Esophagus muscularis mucosa (tissue), 3 donors: Measurements from ENCODE around the gene RNPS1.
"Not testable (repeated sequence)": the region's sequence is repeated elsewhere in the genome, so short reads cannot be mapped to it uniquely, and the experiment has no call there.

Experiments used
- POLR2A ChIP-seq: fragments of 450-650 bp; IDR thresholded peaks from one replicate; pipeline ENCODE4 v1.6.1; 2017; ENCODE audit warnings: antibody characterized with exemption, moderate library complexity, mild to moderate bottlenecking, low read depth
- TF ChIP-seq, protein P1 (sequence below), 3 experiments: fragments of 200-600 bp in 2 of 3; fragments of 450-650 bp in 1 of 3; sonication (generic) in 2 of 3; IDR thresholded peaks; one replicate each; pipeline ENCODE4 v1.5.1; 2017 to 2019; ENCODE audit warnings: antibody characterized with exemption in 3 of 3, mild to moderate bottlenecking in 2 of 3, moderate library complexity in 1 of 3

- TF ChIP-seq, protein P1, sequence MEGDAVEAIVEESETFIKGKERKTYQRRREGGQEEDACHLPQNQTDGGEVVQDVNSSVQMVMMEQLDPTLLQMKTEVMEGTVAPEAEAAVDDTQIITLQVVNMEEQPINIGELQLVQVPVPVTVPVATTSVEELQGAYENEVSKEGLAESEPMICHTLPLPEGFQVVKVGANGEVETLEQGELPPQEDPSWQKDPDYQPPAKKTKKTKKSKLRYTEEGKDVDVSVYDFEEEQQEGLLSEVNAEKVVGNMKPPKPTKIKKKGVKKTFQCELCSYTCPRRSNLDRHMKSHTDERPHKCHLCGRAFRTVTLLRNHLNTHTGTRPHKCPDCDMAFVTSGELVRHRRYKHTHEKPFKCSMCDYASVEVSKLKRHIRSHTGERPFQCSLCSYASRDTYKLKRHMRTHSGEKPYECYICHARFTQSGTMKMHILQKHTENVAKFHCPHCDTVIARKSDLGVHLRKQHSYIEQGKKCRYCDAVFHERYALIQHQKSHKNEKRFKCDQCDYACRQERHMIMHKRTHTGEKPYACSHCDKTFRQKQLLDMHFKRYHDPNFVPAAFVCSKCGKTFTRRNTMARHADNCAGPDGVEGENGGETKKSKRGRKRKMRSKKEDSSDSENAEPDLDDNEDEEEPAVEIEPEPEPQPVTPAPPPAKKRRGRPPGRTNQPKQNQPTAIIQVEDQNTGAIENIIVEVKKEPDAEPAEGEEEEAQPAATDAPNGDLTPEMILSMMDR (IDR thresholded peaks at IDR 0.05), result not testable (repeated sequence)
- not testable (repeated sequence) for TF ChIP-seq POLR2A
These were observed 417 bp downstream of the RNPS1 start for GRCh38 chr16:2267505-2267912.
